GM21619 (cell line): ENCODE data around the gene MSL3B.

ENCODE experiments used
- ATAC-seq: cut with Tn5 transposase; IDR thresholded peaks from one replicate; pipeline ENCODE4 v1.9.1; 2021; ENCODE audit not compliant: unreplicated experiment

Gene MSL3B

GRCh38 chr2:233817995-233818638, 50.1 kb downstream of the MSL3B start:
- no peak for ATAC-seq

- ATAC-seq = no peak
Observed at GRCh38 chr2:233817361-233817911, 50.8 kb downstream of the MSL3B start.

GRCh38 chr2:233816771-233817170, 51.4 kb downstream of the MSL3B start:
- no peak for ATAC-seq

- no peak for ATAC-seq
Observed at GRCh38 chr2:233816334-233816733, 51.9 kb downstream of the MSL3B start.

- no peak for ATAC-seq
Observed at GRCh38 chr2:233815861-233816260, 52.3 kb downstream of the MSL3B start.
